ENCODE data around the gene S100G. TPM values are rescaled to one million over a fixed set of nuclear protein-coding genes. Genes with fewer than 3 reads are reported as not detected.
"Not testable (repeated sequence)": the region's sequence is repeated elsewhere in the genome, so short reads cannot be mapped to it uniquely, and the experiment has no call there.

Gene S100G
- total and polyA plus RNA-seq, 9 donors = not detected

GRCh38 chrX:16606142-16606720 is 43.7 kb upstream of the S100G start:
- no peaks in the 10 kb centered on the region for H3K9me3 ChIP-seq
- H3K4me1 ChIP-seq (ENCODE audit: insufficient read depth) = no peaks in the 10 kb centered on the region
- no peak for DNase-seq
- H3K36me3 ChIP-seq = no peaks in the 10 kb centered on the region
- no peak overlapping the region for H3K4me3 ChIP-seq
- TF ChIP-seq EP300 (IDR thresholded peaks at IDR 0.05) (no peak), POLR2A (IDR thresholded peaks at IDR 0.05) (no peak), CTCF (IDR thresholded peaks at IDR 0.05) (no peak)
- H3K27ac ChIP-seq = no peak overlapping the region
- WGBS, 3 donors = 85 to 89% (median 89%) methylated on average over 4 of the region's 4 CpGs
- H3K27me3 ChIP-seq = no peaks in the 10 kb centered on the region
- intact Hi-C loops (cut with DNase I) = no loop called here

GRCh38 chrX:16610121-16610621 is 39.8 kb upstream of the S100G start:
- 73 to 84% (median 82%) methylated on average over 1 of the region's 1 CpG for WGBS, 3 donors
- no peak for TF ChIP-seq CTCF (IDR thresholded peaks at IDR 0.05)
- TF ChIP-seq EP300 (IDR thresholded peaks at IDR 0.05) = no peak
- no peak for TF ChIP-seq POLR2A (IDR thresholded peaks at IDR 0.05)

GRCh38 chrX:16610654-16611053 is 39.3 kb upstream of the S100G start:
- DNase-seq; H3K4me3 ChIP-seq; H3K27me3 ChIP-seq; H3K9me3 ChIP-seq; H3K27ac ChIP-seq; H3K36me3 ChIP-seq; intact Hi-C loops (cut with DNase I); H3K4me1 ChIP-seq (ENCODE audit: insufficient read depth): not testable (repeated sequence)
- WGBS, 3 donors = 88 to 90% (median 90%) methylated on average over 3 of the region's 3 CpGs

More at GRCh38 chrX:16610121-16610621, 39.8 kb upstream of the S100G start:
- no peak overlapping the region for H3K27ac ChIP-seq
- H3K27me3 ChIP-seq = no peaks in the 10 kb centered on the region
- intact Hi-C loops (cut with DNase I) = no loop called here
- DNase-seq = no peak
- no peaks in the 10 kb centered on the region for H3K36me3 ChIP-seq
- no peaks in the 10 kb centered on the region for H3K4me1 ChIP-seq (ENCODE audit: insufficient read depth)
- no peak overlapping the region for H3K4me3 ChIP-seq
- H3K9me3 ChIP-seq = no peaks in the 10 kb centered on the region

GRCh38 chrX:16612257-16612897 is 37.6 kb upstream of the S100G start:
- H3K27ac ChIP-seq = no peak overlapping the region
- WGBS, 3 donors = 62 to 67% (median 66%) methylated on average over 6 of the region's 6 CpGs
- H3K4me1 ChIP-seq (ENCODE audit: insufficient read depth) = no peaks in the 10 kb centered on the region
- H3K27me3 ChIP-seq = no peaks in the 10 kb centered on the region
- intact Hi-C loops (cut with DNase I) = no loop called here
- no peak overlapping the region for H3K4me3 ChIP-seq
- DNase-seq = no peak
- no peaks in the 10 kb centered on the region for H3K9me3 ChIP-seq
- no peaks in the 10 kb centered on the region for H3K36me3 ChIP-seq
- TF ChIP-seq CTCF (IDR thresholded peaks at IDR 0.05) = no peak
- TF ChIP-seq EP300 (IDR thresholded peaks at IDR 0.05) = no peak
- no peak for TF ChIP-seq POLR2A (IDR thresholded peaks at IDR 0.05)

GRCh38 chrX:16617382-16617781 is 32.6 kb upstream of the S100G start:
- intact Hi-C loops (cut with DNase I) = no loop called here
- no peaks in the 10 kb centered on the region for H3K36me3 ChIP-seq
- 90 to 96% (median 94%) methylated on average over 1 of the region's 1 CpG for WGBS, 3 donors
- H3K4me3 ChIP-seq = no peak overlapping the region
- TF ChIP-seq POLR2A (IDR thresholded peaks at IDR 0.05) (no peak), CTCF (IDR thresholded peaks at IDR 0.05) (no peak), EP300 (IDR thresholded peaks at IDR 0.05) (no peak)
- no peaks in the 10 kb centered on the region for H3K9me3 ChIP-seq
- no peak for DNase-seq
- H3K27me3 ChIP-seq = no peaks in the 10 kb centered on the region
- no peaks in the 10 kb centered on the region for H3K4me1 ChIP-seq (ENCODE audit: insufficient read depth)
- no peak overlapping the region for H3K27ac ChIP-seq
